ENCODE measurements around the gene SRR. TPM values are rescaled to one million over a fixed set of nuclear protein-coding genes. Genes with fewer than 3 reads are reported as not detected.

The SRR gene
- total and polyA plus RNA-seq, 2 donors (not counting 3 experiments of a cell fraction or from before 2014, with no cell fraction given): 13.7 to 20.1 TPM

DNA sequence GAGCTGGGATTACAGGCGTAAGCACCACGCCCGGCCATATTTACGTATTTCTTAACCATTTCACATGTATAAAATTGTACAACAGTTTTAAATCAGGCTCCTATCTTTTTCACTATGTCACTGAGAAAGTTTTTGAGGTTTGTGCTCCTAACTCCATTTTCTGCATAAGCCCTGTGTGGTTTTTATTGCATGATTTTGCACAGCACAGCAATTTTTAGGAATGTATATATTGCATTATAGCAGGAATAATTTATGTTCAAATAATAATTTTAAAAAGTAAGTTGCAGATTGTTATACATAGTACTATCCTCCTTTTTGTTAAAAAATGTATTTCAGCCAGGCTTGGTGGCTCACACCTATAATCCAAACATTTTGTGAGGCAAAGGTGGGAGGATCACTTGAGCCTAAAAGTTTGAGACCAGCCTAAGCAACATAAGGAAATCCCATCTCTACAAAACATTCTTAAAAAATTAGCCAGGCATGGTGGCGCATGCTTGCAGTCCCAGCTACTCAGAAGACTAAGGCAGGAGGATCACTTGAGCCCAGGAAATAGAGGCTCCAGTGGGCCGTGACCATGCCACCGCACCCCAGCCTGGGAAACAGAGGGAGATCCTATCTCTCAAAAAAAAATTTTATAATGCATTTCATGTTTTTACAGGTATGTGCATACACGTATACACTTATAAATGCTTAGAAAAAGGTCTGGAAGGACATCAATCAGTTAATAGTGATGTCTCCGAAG lies 26.1 kb upstream of the SRR start:
- H3K27ac ChIP-seq (ENCODE audit: insufficient read depth, low read depth, low read length): no peak overlapping the region
- H3K4me3 ChIP-seq (replicated peaks in 1 of 3; ENCODE audit: insufficient read depth in 1 of 3, low read depth in 1 of 3, low read length in 3 of 3): no peak overlapping the region
- TF ChIP-seq, protein P1, sequence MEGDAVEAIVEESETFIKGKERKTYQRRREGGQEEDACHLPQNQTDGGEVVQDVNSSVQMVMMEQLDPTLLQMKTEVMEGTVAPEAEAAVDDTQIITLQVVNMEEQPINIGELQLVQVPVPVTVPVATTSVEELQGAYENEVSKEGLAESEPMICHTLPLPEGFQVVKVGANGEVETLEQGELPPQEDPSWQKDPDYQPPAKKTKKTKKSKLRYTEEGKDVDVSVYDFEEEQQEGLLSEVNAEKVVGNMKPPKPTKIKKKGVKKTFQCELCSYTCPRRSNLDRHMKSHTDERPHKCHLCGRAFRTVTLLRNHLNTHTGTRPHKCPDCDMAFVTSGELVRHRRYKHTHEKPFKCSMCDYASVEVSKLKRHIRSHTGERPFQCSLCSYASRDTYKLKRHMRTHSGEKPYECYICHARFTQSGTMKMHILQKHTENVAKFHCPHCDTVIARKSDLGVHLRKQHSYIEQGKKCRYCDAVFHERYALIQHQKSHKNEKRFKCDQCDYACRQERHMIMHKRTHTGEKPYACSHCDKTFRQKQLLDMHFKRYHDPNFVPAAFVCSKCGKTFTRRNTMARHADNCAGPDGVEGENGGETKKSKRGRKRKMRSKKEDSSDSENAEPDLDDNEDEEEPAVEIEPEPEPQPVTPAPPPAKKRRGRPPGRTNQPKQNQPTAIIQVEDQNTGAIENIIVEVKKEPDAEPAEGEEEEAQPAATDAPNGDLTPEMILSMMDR (IDR thresholded peaks at IDR 0.05; ENCODE audit: extremely low read depth in 1 of 2, insufficient read depth in 1 of 2, low read depth in 1 of 2, low read length in 2 of 2): no peak
- TF ChIP-seq EZH2 (IDR thresholded peaks at IDR 0.05; ENCODE audit: borderline replicate concordance, low read depth, low read length, severe bottlenecking) (no peak), POLR2A (IDR thresholded peaks at IDR 0.05; ENCODE audit: low read depth, low read length) (no peak), POLR2AphosphoS5 (IDR thresholded peaks at IDR 0.05; ENCODE audit: insufficient read depth, low read depth, low read length) (no peak)
- BruUV-seq (replicated peaks): no TSS peak
- ChIA-PET CTCF (no interaction called here), POLR2A (no interaction called here)
- H3K4me1 ChIP-seq (ENCODE audit: control insufficient read depth, extremely low read depth, insufficient read depth, low read length): no peaks in the 10 kb centered on the region
- no peaks in the 10 kb centered on the region for H4K20me1 ChIP-seq (replicated peaks; ENCODE audit: control insufficient read depth, extremely low read depth, insufficient read depth, low read length)
- intact Hi-C loops (cut with micrococcal nuclease): no loop called here
- DNase-seq (ENCODE audit: low read depth, low spot score): no peak
- H3K9ac ChIP-seq (replicated peaks; ENCODE audit: extremely low read depth, insufficient read depth, low read length): no peak overlapping the region
- no peak overlapping the region for H3K4me2 ChIP-seq (ENCODE audit: insufficient read depth, low read length)
- no peaks in the 10 kb centered on the region for H3K9me1 ChIP-seq (replicated peaks; ENCODE audit: control insufficient read depth, extremely low read depth, insufficient read depth, low read length)
- H2AFZ ChIP-seq (ENCODE audit: low read depth, low read length): no peak overlapping the region
- H3K36me3 ChIP-seq (ENCODE audit: control insufficient read depth in 2 of 2, extremely low read depth in 1 of 2, insufficient read depth in 2 of 2, low read length in 2 of 2): peaks cover 16 to 22% of the 10 kb centered on the region in 2 experiments
- no peaks in the 10 kb centered on the region for H3K79me2 ChIP-seq (ENCODE audit: control insufficient read depth, insufficient read depth, low read length)
- no peaks in the 10 kb centered on the region for H3K9me3 ChIP-seq (replicated peaks; ENCODE audit: control insufficient read depth, insufficient read depth, low read length)
- dilution Hi-C loops (cut with MboI; ENCODE audit: extremely low pct_ligation_motif_present, low sequenced_read_pairs): no loop called here
- H3K27me3 ChIP-seq (ENCODE audit: control insufficient read depth in 2 of 2, insufficient read depth in 2 of 2, low read length in 2 of 2): no peaks in the 10 kb centered on the region
- no peak for FAIRE-seq

DNA sequence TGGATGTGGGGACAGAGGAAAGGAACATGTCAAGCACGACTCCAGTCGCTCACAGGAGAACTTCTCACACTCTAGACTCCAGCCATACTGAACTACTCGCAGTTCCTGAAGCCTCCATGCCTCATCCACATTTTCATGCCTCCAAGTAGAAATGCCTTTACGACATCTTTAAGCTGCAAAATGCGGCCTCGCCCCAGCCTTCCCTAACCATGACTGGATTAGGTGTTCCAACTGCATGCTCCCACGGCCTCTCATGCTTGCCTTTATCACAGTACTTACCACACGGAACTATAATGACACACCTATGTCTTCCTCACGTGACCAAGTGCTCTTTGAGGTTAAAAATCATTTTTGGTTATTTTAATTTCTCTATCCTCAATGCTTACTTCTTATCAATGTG lies 24.0 kb upstream of the SRR start:
- DNase-seq (ENCODE audit: low read depth, low spot score): no peak
- Histone ChIP-seq H3K79me2 (ENCODE audit: control insufficient read depth, insufficient read depth, low read length) (no peaks in the 10 kb centered on the region), H3K27me3 (ENCODE audit: control insufficient read depth in 2 of 2, insufficient read depth in 2 of 2, low read length in 2 of 2) (no peaks in the 10 kb centered on the region), H3K4me1 (ENCODE audit: control insufficient read depth, extremely low read depth, insufficient read depth, low read length) (no peaks in the 10 kb centered on the region), H3K9ac (replicated peaks; ENCODE audit: extremely low read depth, insufficient read depth, low read length) (no peak overlapping the region), H3K9me1 (replicated peaks; ENCODE audit: control insufficient read depth, extremely low read depth, insufficient read depth, low read length) (no peaks in the 10 kb centered on the region), H3K27ac (ENCODE audit: insufficient read depth, low read depth, low read length) (no peak overlapping the region), H3K4me2 (ENCODE audit: insufficient read depth, low read length) (no peak overlapping the region), H4K20me1 (replicated peaks; ENCODE audit: control insufficient read depth, extremely low read depth, insufficient read depth, low read length) (no peaks in the 10 kb centered on the region), H3K36me3 (ENCODE audit: control insufficient read depth in 2 of 2, extremely low read depth in 1 of 2, insufficient read depth in 2 of 2, low read length in 2 of 2) (peaks cover 20% of the 10 kb centered on the region in 2 experiments), H3K4me3 (replicated peaks in 1 of 3; ENCODE audit: insufficient read depth in 1 of 3, low read depth in 1 of 3, low read length in 3 of 3) (no peak overlapping the region), H2AFZ (ENCODE audit: low read depth, low read length) (no peak overlapping the region), H3K9me3 (replicated peaks; ENCODE audit: control insufficient read depth, insufficient read depth, low read length) (no peaks in the 10 kb centered on the region)
- no peak for TF ChIP-seq EZH2 (IDR thresholded peaks at IDR 0.05; ENCODE audit: borderline replicate concordance, low read depth, low read length, severe bottlenecking)
- TF ChIP-seq, protein P2, sequence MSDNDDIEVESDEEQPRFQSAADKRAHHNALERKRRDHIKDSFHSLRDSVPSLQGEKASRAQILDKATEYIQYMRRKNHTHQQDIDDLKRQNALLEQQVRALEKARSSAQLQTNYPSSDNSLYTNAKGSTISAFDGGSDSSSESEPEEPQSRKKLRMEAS (IDR thresholded peaks at IDR 0.05; ENCODE audit: insufficient read depth, insufficient read length): no peak
- no peak for TF ChIP-seq MYC (IDR thresholded peaks at IDR 0.05; ENCODE audit: low read depth, low read length)
- TF ChIP-seq JUN (IDR thresholded peaks at IDR 0.05; ENCODE audit: borderline replicate concordance, insufficient read depth, insufficient read length, low read depth): no peak
- TF ChIP-seq POLR2A (IDR thresholded peaks at IDR 0.05; ENCODE audit: low read depth, low read length): no peak
- TF ChIP-seq, protein P1 (IDR thresholded peaks at IDR 0.05; ENCODE audit: extremely low read depth in 1 of 2, insufficient read depth in 1 of 2, low read depth in 1 of 2, low read length in 2 of 2): no peak
- no peak for TF ChIP-seq GATA2 (IDR thresholded peaks at IDR 0.05; ENCODE audit: insufficient read depth, insufficient read length, low read depth, low read length)
- no peak for TF ChIP-seq FOS (IDR thresholded peaks at IDR 0.05; ENCODE audit: borderline replicate concordance, insufficient read depth, low read length)
- no peak for TF ChIP-seq POLR2AphosphoS5 (IDR thresholded peaks at IDR 0.05; ENCODE audit: insufficient read depth, low read depth, low read length)
- dilution Hi-C loops (cut with MboI; ENCODE audit: extremely low pct_ligation_motif_present, low sequenced_read_pairs) (no loop called here), intact Hi-C loops (cut with micrococcal nuclease) (no loop called here)
- CTCF ChIA-PET: interaction anchor here (1.0 to 1.2 kb wide), 2 partner anchors 21 to 225 kb away, joined by 3 to 6 read pairs; partner anchors contain the start of gene HIC1
- no peak for FAIRE-seq
- POLR2A ChIA-PET: no interaction called here
- BruUV-seq (replicated peaks): no TSS peak

Measured in endothelial cell of umbilical vein (primary cell).